Keratinocyte (primary cell): ENCODE data around the gene SVOPL. TPM values are rescaled to one million over a fixed set of nuclear protein-coding genes. Genes with fewer than 3 reads are reported as not detected.

Experiments used
- DNase-seq: peaks from one replicate; pipeline ENCODE4 v3.0.0-alpha.2; 2011; ENCODE audit warnings: low read depth, missing footprints, low spot score
- FAIRE-seq: peaks from 2 replicates; lab custom pipeline; 2011; peaks lifted over from hg19 to GRCh38; lab: Jason Lieb, UNC
- H2AFZ ChIP-seq: 2 replicates; pipeline ENCODE4 v1.6.0; 2012; ENCODE audit warnings: low read length, control low read depth, inconsistent platforms; ENCODE audit not compliant: control insufficient read depth
- H3K27ac ChIP-seq: 2 replicates; pipeline ENCODE4 v1.5.1; 2011; ENCODE audit warnings: low read length; ENCODE audit not compliant: control insufficient read depth, insufficient read depth
- H3K27me3 ChIP-seq: 3 replicates; pipeline ENCODE4 v1.6.0; 2011; ENCODE audit warnings: low read length; ENCODE audit not compliant: control insufficient read depth, insufficient read depth; ENCODE audit errors: extremely low read depth
- H3K36me3 ChIP-seq, 2 experiments: 2 replicates in 1 of 2; 3 replicates in 1 of 2; pipeline ENCODE4 v1.5.1; 2011; ENCODE audit warnings: low read length in 2 of 2, mild to moderate bottlenecking in 1 of 2; ENCODE audit not compliant: control insufficient read depth in 2 of 2, insufficient read depth in 2 of 2; ENCODE audit errors: extremely low read depth in 1 of 2
- H3K4me1 ChIP-seq: 3 replicates; pipeline ENCODE4 v1.5.1; 2011; ENCODE audit warnings: low read length; ENCODE audit not compliant: control insufficient read depth, insufficient read depth; ENCODE audit errors: extremely low read depth
- H3K4me2 ChIP-seq: 3 replicates; pipeline ENCODE4 v1.6.0; 2011; ENCODE audit warnings: low read depth, low read length; ENCODE audit not compliant: control insufficient read depth, insufficient read depth; ENCODE audit errors: extremely low read depth
- H3K4me3 ChIP-seq, 3 experiments: fragments of 200-600 bp in 1 of 3; sonication (generic) in 1 of 3; 2 replicates in 2 of 3; 3 replicates in 1 of 3; pipeline ENCODE4 v1.5.1; 2011 to 2016; ENCODE audit warnings: low read length in 3 of 3, mild to moderate bottlenecking in 3 of 3, control low read depth in 2 of 3, inconsistent platforms in 1 of 3, low read depth in 1 of 3, mixed read lengths in 1 of 3, mixed run types in 1 of 3, moderate library complexity in 1 of 3; ENCODE audit not compliant: control insufficient read depth in 2 of 3, insufficient read depth in 2 of 3; ENCODE audit errors: extremely low read depth in 1 of 3
- H3K79me2 ChIP-seq: 2 replicates; pipeline ENCODE4 v1.6.0; 2012; ENCODE audit warnings: low read length; ENCODE audit not compliant: control insufficient read depth, insufficient read depth
- H3K9ac ChIP-seq: 3 replicates; pipeline ENCODE4 v1.6.0; 2011; ENCODE audit warnings: low read length; ENCODE audit not compliant: control insufficient read depth, insufficient read depth; ENCODE audit errors: extremely low read depth
- H3K9me1 ChIP-seq: 3 replicates; pipeline ENCODE4 v1.6.0; 2011; ENCODE audit warnings: low read length; ENCODE audit not compliant: control insufficient read depth, insufficient read depth; ENCODE audit errors: extremely low read depth
- H3K9me3 ChIP-seq: 2 replicates; pipeline ENCODE4 v1.5.1; 2012; ENCODE audit warnings: low read depth, low read length; ENCODE audit not compliant: control insufficient read depth
- H4K20me1 ChIP-seq: 3 replicates; pipeline ENCODE4 v1.6.0; 2011; ENCODE audit warnings: low read length; ENCODE audit not compliant: control insufficient read depth, insufficient read depth; ENCODE audit errors: extremely low read depth
- CTCF ChIP-seq, 3 experiments: IDR thresholded peaks in 1 of 3; conservative IDR thresholded peaks in 1 of 3; optimal IDR thresholded peaks in 1 of 3; 2 replicates in 2 of 3; 3 replicates in 1 of 3; pipeline versions ENCODE3 to v1.5.1; 2011; ENCODE audit warnings: low read length in 3 of 3, mild to moderate bottlenecking in 3 of 3, moderate library complexity in 2 of 3, control low read depth in 1 of 3, inconsistent platforms in 1 of 3; ENCODE audit not compliant: insufficient read depth in 2 of 3; ENCODE audit errors: extremely low read depth in 1 of 3
- EZH2 ChIP-seq: IDR thresholded peaks from one replicate; pipeline ENCODE4 v1.6.1; 2012; ENCODE audit warnings: inconsistent platforms, mild to moderate bottlenecking, low read length, moderate library complexity
- dilution Hi-C: fragments of 300-500 bp; cut with MboI; formaldehyde crosslinking; loops from one replicate; pipeline ENCODE4 v1.7.0; 2020; ENCODE audit warnings: low sequenced_read_pairs; ENCODE audit not compliant: extremely low pct_ligation_motif_present
- polyA plus RNA-seq, 5 experiments: library from polyadenylated mRNA; depleted of rRNA in 3 of 5; stranded (reverse) in 3 of 5; stranded (forward) in 1 of 5; unstranded in 1 of 5; fragments of >200 nt; gene quantifications; 1 replicate in 1 of 5; 2 replicates in 3 of 5; 3 replicates in 1 of 5; pipeline versions ENCODE4 v1.2.1 to v1.2.3, GENCODE V29; 2011 to 2012; ENCODE audit warnings: missing spikeins in 2 of 5, low read depth in 1 of 5, low replicate concordance in 1 of 5

Gene SVOPL
- polyA plus RNA-seq, 1 donor (not counting 4 experiments of a cell fraction or from before 2014, with no cell fraction given), result not detected

GRCh38 chr7:138584283-138584682 lies 116.9 kb downstream of the SVOPL start:
- Histone ChIP-seq H4K20me1 (no peaks in the 10 kb centered on the region), H3K4me3 (no peak overlapping the region), H3K4me2 (no peak overlapping the region), H3K4me1 (no peaks in the 10 kb centered on the region), H3K36me3 (peaks cover 2 to 4% of the 10 kb centered on the region in 2 experiments), H2AFZ (no peak overlapping the region), H3K79me2 (no peaks in the 10 kb centered on the region), H3K9ac (no peak overlapping the region), H3K9me3 (no peaks in the 10 kb centered on the region), H3K27me3 (no peaks in the 10 kb centered on the region), H3K9me1 (no peaks in the 10 kb centered on the region), H3K27ac (no peak overlapping the region)
- no peak for DNase-seq
- dilution Hi-C loops, result no loop called here
- TF ChIP-seq CTCF (optimal IDR thresholded peaks at IDR 0.05 in 1 of 3, IDR thresholded peaks at IDR 0.05 in 1 of 3, conservative IDR thresholded peaks at IDR 0.05 in 1 of 3; ENCODE audit: extremely low read depth in 1 of 3, insufficient read depth in 2 of 3, low read length in 3 of 3) (no peak), EZH2 (no peak)
- no peak for FAIRE-seq

- dilution Hi-C loops, result no loop called here
These were observed 120.1 kb downstream of the SVOPL start for GRCh38 chr7:138581065-138581464.

More at GRCh38 chr7:138581065-138581464, 120.1 kb downstream of the SVOPL start:
- Histone ChIP-seq H3K4me2 (no peak overlapping the region), H4K20me1 (no peaks in the 10 kb centered on the region), H3K9me1 (no peaks in the 10 kb centered on the region), H3K9ac (no peak overlapping the region), H3K4me1 (no peaks in the 10 kb centered on the region), H3K27me3 (no peaks in the 10 kb centered on the region), H3K9me3 (no peaks in the 10 kb centered on the region), H2AFZ (no peak overlapping the region), H3K4me3 (no peak overlapping the region), H3K27ac (no peak overlapping the region), H3K36me3 (peaks cover 2 to 4% of the 10 kb centered on the region in 2 experiments), H3K79me2 (no peaks in the 10 kb centered on the region)
- DNase-seq (no peak), FAIRE-seq (no peak)
- TF ChIP-seq CTCF (optimal IDR thresholded peaks at IDR 0.05 in 1 of 3, IDR thresholded peaks at IDR 0.05 in 1 of 3, conservative IDR thresholded peaks at IDR 0.05 in 1 of 3; ENCODE audit: extremely low read depth in 1 of 3, insufficient read depth in 2 of 3, low read length in 3 of 3) (no peak), EZH2 (no peak)
